ENCODE results near the gene MRPL4.

DNA sequence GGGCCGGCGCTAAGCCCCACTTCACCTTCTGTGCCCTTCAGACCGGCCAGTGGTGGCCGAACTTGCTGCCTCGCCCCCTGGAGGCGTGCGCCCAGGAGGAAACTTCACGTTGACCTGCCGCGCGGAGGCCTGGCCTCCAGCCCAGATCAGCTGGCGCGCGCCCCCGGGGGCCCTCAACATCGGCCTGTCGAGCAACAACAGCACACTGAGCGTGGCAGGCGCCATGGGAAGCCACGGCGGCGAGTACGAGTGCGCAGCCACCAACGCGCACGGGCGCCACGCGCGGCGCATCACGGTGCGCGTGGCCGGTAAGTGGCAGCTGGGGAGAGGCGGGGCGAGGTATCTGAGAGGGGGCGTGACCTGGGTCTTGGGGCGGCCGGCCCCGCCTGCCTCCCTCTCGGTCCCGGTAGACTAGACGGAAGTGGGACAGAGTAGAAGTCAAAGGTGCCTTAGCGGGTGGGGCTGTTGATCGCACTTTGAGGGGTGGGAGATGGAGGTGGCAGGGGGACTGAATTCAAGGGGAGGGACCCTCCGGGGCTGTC is 43.4 kb downstream of the MRPL4 start:
- TF ChIP-seq, protein P1, sequence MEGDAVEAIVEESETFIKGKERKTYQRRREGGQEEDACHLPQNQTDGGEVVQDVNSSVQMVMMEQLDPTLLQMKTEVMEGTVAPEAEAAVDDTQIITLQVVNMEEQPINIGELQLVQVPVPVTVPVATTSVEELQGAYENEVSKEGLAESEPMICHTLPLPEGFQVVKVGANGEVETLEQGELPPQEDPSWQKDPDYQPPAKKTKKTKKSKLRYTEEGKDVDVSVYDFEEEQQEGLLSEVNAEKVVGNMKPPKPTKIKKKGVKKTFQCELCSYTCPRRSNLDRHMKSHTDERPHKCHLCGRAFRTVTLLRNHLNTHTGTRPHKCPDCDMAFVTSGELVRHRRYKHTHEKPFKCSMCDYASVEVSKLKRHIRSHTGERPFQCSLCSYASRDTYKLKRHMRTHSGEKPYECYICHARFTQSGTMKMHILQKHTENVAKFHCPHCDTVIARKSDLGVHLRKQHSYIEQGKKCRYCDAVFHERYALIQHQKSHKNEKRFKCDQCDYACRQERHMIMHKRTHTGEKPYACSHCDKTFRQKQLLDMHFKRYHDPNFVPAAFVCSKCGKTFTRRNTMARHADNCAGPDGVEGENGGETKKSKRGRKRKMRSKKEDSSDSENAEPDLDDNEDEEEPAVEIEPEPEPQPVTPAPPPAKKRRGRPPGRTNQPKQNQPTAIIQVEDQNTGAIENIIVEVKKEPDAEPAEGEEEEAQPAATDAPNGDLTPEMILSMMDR (optimal IDR thresholded peaks at IDR 0.05 in 1 of 3, IDR thresholded peaks at IDR 0.05 in 1 of 3, conservative IDR thresholded peaks at IDR 0.05 in 1 of 3; ENCODE audit: extremely low read depth in 1 of 3, insufficient read depth in 2 of 3, low read length in 3 of 3): no peak
- TF ChIP-seq EZH2 (IDR thresholded peaks at IDR 0.05; ENCODE audit: low read length): no peak
